Gastrocnemius medialis (tissue), 4 donors: Measurements from ENCODE around the gene ZNF683. TPM values are rescaled to one million over a fixed set of nuclear protein-coding genes. Genes with fewer than 3 reads are reported as not detected.
A peak's percentile ranks its signal among the peaks of the same experiment; 100 is the strongest.

ENCODE experiments used
- ATAC-seq, 2 donors: fragments of 150-250 bp; one replicate each; pipeline ENCODE4 v1.9.1; 2016
- DNase-seq, 2 donors: peaks; one replicate each; pipeline ENCODE4 v3.0.0-alpha.2; 2019
- H3K27ac ChIP-seq, 4 donors: fragments of 200-600 bp; sonication (generic); 1 replicate in 1 of 4; 2 replicates in 3 of 4; pipeline ENCODE4 v1.5.1; 2016 to 2018; ENCODE audit warnings: mild to moderate bottlenecking in 2 of 4, moderate library complexity in 1 of 4
- H3K27me3 ChIP-seq, 3 donors: fragments of 200-600 bp; sonication (generic) in 2 of 3; 1 replicate in 1 of 3; 2 replicates in 2 of 3; pipeline versions ENCODE4 v1.5.1 to v1.6.0; 2016 to 2019; ENCODE audit warnings: mild to moderate bottlenecking in 1 of 3, moderate library complexity in 1 of 3
- H3K36me3 ChIP-seq, 2 donors: fragments of 200-600 bp; sonication (generic) in 1 of 2; one replicate each; pipeline ENCODE4 v1.5.1; 2017 to 2018
- H3K4me1 ChIP-seq, 2 donors: fragments of 200-600 bp; sonication (generic) in 1 of 2; one replicate each; pipeline ENCODE4 v1.5.1; 2016 to 2017; ENCODE audit warnings: mild to moderate bottlenecking in 2 of 2
- H3K4me3 ChIP-seq, 4 donors: fragments of 200-600 bp; sonication (generic) in 3 of 4; 1 replicate in 1 of 4; 2 replicates in 3 of 4; pipeline ENCODE4 v1.5.1; 2016 to 2019; ENCODE audit warnings: mild to moderate bottlenecking in 2 of 4
- H3K9me3 ChIP-seq, 3 donors: fragments of 200-600 bp; sonication (generic) in 2 of 3; 1 replicate in 1 of 3; 2 replicates in 2 of 3; pipeline ENCODE4 v1.5.1; 2016 to 2019
- POLR2A ChIP-seq, 2 donors: fragments of 450-650 bp; IDR thresholded peaks; one replicate each; pipeline ENCODE4 v1.6.1; 2017; ENCODE audit warnings: antibody characterized with exemption in 2 of 2, mild to moderate bottlenecking in 2 of 2, moderate library complexity in 2 of 2
- in situ Hi-C, 4 donors: fragments of 200-750 bp; cut with MboI; loops; one replicate each; pipeline versions ENCODE4 v1.15.0 to v1.8.0; 2017; ENCODE audit warnings: low sequenced_read_pairs in 4 of 4
- intact Hi-C: fragments of 100-400 bp; cut with DNase I; formaldehyde crosslinking; loops from one replicate; pipeline ENCODE4 v1.15.1; 2023; ENCODE audit warnings: low total_unique reads
- total RNA-seq, 4 donors: library from RNA; depleted of rRNA; stranded (reverse); fragments of >200 nt; gene quantifications; one replicate each; pipeline versions ENCODE4 v1.1.0 to v1.2.3, GENCODE V29; 2016
- TF ChIP-seq, protein P1 (sequence below), 5 experiments: fragments of 450-650 bp in 3 of 5; fragments of 200-600 bp in 2 of 5; sonication (generic) in 2 of 5; IDR thresholded peaks in 4 of 5; conservative IDR thresholded peaks in 1 of 5; 1 replicate in 4 of 5; 2 replicates in 1 of 5; pipeline ENCODE4 v1.5.1; 2016 to 2019; ENCODE audit warnings: antibody characterized with exemption in 5 of 5, mild to moderate bottlenecking in 3 of 5, moderate library complexity in 3 of 5

The ZNF683 gene
- total RNA-seq, 4 donors from 2014 or later, result not detected

- in situ Hi-C loops (no loop called here), intact Hi-C loops (no loop called here)
- Histone ChIP-seq H3K9me3 (no peaks in the 10 kb centered on the region), H3K27ac (no peak overlapping the region), H3K27me3 (peaks cover 0 to 9% (median 0%) of the 10 kb centered on the region in 3 donors), H3K36me3 (no peaks in the 10 kb centered on the region), H3K4me1 (no peaks in the 10 kb centered on the region), H3K4me3 (no peak overlapping the region)
- no peak for ATAC-seq
- DNase-seq, result no peak
- no peak for TF ChIP-seq POLR2A (IDR thresholded peaks at IDR 0.05)
- TF ChIP-seq, protein P1, sequence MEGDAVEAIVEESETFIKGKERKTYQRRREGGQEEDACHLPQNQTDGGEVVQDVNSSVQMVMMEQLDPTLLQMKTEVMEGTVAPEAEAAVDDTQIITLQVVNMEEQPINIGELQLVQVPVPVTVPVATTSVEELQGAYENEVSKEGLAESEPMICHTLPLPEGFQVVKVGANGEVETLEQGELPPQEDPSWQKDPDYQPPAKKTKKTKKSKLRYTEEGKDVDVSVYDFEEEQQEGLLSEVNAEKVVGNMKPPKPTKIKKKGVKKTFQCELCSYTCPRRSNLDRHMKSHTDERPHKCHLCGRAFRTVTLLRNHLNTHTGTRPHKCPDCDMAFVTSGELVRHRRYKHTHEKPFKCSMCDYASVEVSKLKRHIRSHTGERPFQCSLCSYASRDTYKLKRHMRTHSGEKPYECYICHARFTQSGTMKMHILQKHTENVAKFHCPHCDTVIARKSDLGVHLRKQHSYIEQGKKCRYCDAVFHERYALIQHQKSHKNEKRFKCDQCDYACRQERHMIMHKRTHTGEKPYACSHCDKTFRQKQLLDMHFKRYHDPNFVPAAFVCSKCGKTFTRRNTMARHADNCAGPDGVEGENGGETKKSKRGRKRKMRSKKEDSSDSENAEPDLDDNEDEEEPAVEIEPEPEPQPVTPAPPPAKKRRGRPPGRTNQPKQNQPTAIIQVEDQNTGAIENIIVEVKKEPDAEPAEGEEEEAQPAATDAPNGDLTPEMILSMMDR (IDR thresholded peaks at IDR 0.05 in 4 of 5, conservative IDR thresholded peaks at IDR 0.05 in 1 of 5), result no peak
These were observed 4.5 kb downstream of the ZNF683 start for GRCh38 chr1:26368006-26368405.

- Histone ChIP-seq H3K36me3 (no peaks in the 10 kb centered on the region), H3K4me3 (no peak overlapping the region), H3K27me3 (peaks cover 0 to 11% (median 3%) of the 10 kb centered on the region in 3 donors), H3K27ac (no peak overlapping the region), H3K9me3 (no peaks in the 10 kb centered on the region), H3K4me1 (no peaks in the 10 kb centered on the region)
- in situ Hi-C loops (no loop called here), intact Hi-C loops (no loop called here)
- TF ChIP-seq, protein P1 (IDR thresholded peaks at IDR 0.05 in 4 of 5, conservative IDR thresholded peaks at IDR 0.05 in 1 of 5), result no peak
- no peak for TF ChIP-seq POLR2A (IDR thresholded peaks at IDR 0.05)
- no peak for DNase-seq
- ATAC-seq, result no peak
These were observed 5.1 kb downstream of the ZNF683 start for GRCh38 chr1:26367441-26367840.

DNA sequence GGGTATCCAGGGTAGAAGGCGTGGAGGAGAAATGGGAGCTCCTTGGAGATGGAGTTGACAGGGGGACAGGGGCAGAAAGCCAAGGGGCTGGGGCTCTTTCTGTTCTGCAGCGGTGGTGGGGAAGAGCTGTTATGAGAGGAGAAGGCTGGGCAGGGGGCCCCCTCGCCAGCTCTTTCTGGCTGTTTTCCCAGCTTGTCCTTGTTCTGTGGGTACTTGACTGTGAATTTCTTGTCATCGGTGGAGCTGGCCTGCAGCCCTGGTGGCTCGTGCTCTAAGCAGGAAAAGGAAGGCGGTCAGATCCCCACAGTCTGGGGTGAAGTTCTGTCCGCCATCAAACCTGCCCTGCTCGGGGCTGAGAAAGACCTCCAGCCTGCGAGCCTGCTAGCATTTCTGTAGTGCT is 7.6 kb downstream of the ZNF683 start:
- in situ Hi-C loops, result no loop called here
- TF ChIP-seq, protein P1 (IDR thresholded peaks at IDR 0.05 in 4 of 5, conservative IDR thresholded peaks at IDR 0.05 in 1 of 5), result no peak
- TF ChIP-seq POLR2A (IDR thresholded peaks at IDR 0.05), result no peak
- intact Hi-C loops, result no loop called here
- Histone ChIP-seq H3K4me3 (no peak overlapping the region), H3K4me1 (peaks cover 0 to 5% of the 10 kb centered on the region in 2 donors), H3K9me3 (no peaks in the 10 kb centered on the region), H3K36me3 (no peaks in the 10 kb centered on the region), H3K27ac (no peak overlapping the region), H3K27me3 (peaks cover 18 to 34% (median 24%) of the 10 kb centered on the region in 3 donors)
- DNase-seq (no peak), ATAC-seq (no peak)

DNA sequence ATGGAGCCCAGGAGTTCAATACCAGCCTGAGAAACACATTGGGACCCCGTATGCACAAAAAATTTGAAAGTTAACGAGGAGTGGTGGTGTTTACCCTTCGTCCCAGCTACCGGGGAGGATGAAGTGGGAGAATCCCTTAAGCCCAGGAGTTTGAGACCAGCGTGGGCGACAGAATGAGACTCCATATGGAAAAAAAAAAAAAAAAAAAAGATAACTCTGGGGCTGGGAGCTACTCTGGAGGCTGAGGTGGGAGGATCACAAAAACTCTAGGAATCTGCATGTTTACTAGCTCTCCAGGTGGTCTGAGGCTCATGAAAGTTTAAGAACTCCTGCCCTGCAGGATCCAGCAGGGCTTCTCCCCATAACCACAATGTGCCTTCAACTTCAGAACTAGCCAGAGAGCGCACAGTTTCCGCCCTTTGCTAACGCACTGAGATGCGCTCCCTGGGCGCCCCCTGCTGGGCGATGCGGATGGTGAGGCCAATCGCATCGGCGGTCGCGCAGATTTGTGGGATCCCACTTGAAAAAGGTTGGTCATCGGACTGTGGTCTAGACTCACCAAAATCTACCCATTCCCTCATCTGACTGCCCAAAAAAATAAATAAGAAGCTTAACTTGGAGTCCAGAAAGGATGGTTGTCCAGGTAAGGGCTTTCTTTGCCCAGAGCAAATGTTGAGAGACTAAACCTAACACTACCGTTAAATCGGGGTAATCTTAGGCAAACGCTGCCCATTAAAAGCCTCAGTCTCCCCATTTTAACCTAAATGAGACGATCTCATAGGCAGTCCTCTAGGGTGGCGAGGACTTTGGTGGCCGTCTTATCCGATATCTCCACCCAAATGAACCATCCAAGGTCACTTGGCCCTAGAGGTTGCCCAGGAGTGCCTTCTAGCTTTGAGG is 8.8 kb downstream of the ZNF683 start:
- DNase-seq, result peak; percentile 20 to 55
- Histone ChIP-seq H3K36me3 (no peaks in the 10 kb centered on the region), H3K27me3 (peaks cover 27 to 42% (median 33%) of the 10 kb centered on the region in 3 donors), H3K9me3 (no peaks in the 10 kb centered on the region), H3K4me3 (no peak overlapping the region), H3K4me1 (peaks cover 0 to 5% of the 10 kb centered on the region in 2 donors), H3K27ac (no peak overlapping the region)
- TF ChIP-seq, protein P1 (IDR thresholded peaks at IDR 0.05 in 4 of 5, conservative IDR thresholded peaks at IDR 0.05 in 1 of 5), result peak; percentile 55 to 85 (median 76)
- TF ChIP-seq POLR2A (IDR thresholded peaks at IDR 0.05), result no peak
- in situ Hi-C loops (no loop called here), intact Hi-C loops (no loop called here)
- ATAC-seq, result peak; percentile 39 to 79
